ENCODE results near the gene INPP1. TPM values are rescaled to one million over a fixed set of nuclear protein-coding genes. Genes with fewer than 3 reads are reported as not detected.
"Not testable (repeated sequence)": the region's sequence is repeated elsewhere in the genome, so short reads cannot be mapped to it uniquely, and the experiment has no call there.

The INPP1 gene
- polyA plus RNA-seq, 6 donors from 2014 or later = 1.3 to 4.4 (median 3.4) TPM; not detected in 1

DNA sequence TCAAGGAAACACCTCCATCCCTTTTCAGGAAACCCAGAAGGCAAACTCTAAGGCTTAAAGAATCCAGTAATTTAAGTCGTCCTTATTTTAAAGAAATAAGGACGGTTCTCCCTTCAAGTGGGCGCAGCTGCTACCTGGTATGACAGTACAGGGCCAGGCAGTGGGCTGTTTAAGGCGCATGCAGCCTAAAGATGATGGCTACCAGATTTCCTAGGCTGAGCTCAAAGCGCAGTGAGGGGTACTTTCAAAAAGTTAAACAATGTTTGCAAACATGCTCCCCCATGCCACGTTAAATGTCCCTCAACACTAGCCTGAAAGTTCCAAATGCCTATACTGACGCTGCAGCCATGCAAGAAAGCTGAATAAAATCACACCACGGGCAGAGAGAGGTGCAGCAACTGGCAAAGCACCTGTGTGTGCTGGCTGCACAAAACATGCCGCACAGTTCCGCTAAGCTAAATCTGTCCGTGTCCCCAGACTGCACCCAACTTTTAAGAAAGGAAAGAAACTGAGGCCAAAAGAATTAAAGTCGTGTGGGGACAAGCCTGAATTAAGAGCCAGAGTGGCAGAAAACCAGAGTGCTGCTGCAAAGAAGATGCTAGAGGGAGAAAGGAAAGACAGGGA lies 24.3 kb upstream of the INPP1 start:
- peak overlapping the region; percentile 87 to 99 (median 98) for H3K27ac Mint-ChIP-seq
- H3K36me3 Mint-ChIP-seq = peaks cover 0 to 7% of the 10 kb centered on the region in 2 donors
- peaks cover 31 to 58% (median 51%) of the 10 kb centered on the region in 3 donors for H3K4me1 Mint-ChIP-seq
- no peak for DNase-seq
- H3K27me3 Mint-ChIP-seq = no peaks in the 10 kb centered on the region
- no peaks in the 10 kb centered on the region for H3K9me3 Mint-ChIP-seq
- H3K4me3 Mint-ChIP-seq = peak overlapping the region; percentile 86 to 100 (median 98)
- ATAC-seq (ENCODE audit: low read depth in 2 of 2) = peak; percentile 60 to 65

DNA sequence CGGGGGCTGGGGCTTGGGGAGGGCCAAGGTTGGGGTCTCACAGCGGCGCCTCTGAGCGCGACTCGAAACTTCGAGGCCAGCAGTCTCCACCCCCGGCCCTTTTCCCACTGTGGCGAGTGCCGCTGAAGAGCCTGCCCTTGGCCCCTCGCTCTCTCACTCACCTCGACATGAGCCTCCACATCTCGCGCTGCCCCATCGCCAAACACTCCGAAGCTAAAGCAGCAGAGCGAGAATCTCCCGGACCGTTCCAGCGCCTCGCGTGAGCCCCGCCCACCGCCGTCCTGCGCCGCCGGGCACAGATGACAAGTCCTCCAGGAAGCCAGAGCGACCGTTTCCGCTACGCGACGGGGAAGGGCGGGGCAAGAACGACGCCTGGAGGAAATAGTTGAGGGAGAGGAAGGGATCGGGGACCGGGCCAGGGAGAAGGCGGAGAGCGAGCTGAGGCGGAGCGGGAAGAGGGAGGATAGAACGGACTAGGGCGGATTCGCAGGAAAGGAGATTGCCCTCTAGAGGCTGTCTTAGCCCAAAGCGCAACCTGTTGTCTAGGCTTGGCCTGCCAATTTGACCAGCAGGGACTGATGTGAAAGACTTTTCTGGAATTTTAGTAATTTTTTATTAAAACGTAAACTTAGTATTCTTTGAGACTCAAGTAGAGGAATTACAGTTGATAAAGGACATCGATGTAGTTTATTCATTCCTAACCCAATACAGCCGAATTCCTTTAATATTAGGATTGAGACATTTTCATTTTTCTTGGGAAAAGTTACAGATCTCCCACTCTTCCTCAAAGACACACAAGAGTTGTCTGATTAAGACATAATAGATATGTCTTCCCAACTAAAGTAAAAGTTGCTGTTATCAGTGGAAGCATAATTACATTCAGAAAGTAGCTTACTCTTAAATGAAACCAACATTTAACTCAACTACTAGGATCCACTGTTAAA lies 23.6 kb upstream of the INPP1 start, which contains the start of gene HIBCH:
HIBCH (minus strand) TSS at position 272 of the 944 bp plus-strand sequence; CDS start at position 196, 76 bp downstream.
- H3K36me3 Mint-ChIP-seq = peaks cover 0 to 7% of the 10 kb centered on the region in 2 donors
- H3K4me3 Mint-ChIP-seq = peak within 1 kb of the TSS; percentile 86 to 100 (median 98)
- H3K9me3 Mint-ChIP-seq = no peaks in the 10 kb centered on the region
- DNase-seq (peak; percentile 77), ATAC-seq (ENCODE audit: low read depth in 2 of 2) (peak; percentile 89 to 90)
- peaks cover 5 to 8% (median 6%) of the 10 kb centered on the region in 3 donors for H3K27me3 Mint-ChIP-seq
- H3K27ac Mint-ChIP-seq = peak within 1 kb of the TSS; percentile 87 to 99 (median 98)
- peaks cover 28 to 52% (median 47%) of the 10 kb centered on the region in 3 donors for H3K4me1 Mint-ChIP-seq

DNA sequence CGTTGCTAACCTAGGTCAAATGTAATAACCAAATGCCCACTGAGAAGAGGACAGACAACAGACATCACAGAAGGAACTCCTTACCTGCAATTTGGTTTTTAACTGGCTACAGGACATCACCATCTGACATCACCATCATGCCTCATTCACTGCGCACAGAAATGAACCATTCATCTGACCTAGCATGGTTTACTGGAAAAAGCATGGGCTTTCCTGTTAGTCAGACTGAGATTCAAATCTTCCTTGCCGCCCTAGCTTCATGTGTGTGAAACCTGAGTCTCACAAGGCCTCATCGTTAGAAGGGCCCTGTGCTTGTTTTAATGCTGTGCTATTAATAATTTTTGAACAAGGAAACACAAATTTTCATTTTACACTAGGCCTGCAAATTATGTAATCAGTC lies 22.7 kb upstream of the INPP1 start:
- peaks cover 23 to 44% (median 38%) of the 10 kb centered on the region in 3 donors for H3K4me1 Mint-ChIP-seq
- peaks cover 10 to 15% (median 12%) of the 10 kb centered on the region in 3 donors for H3K27me3 Mint-ChIP-seq
- peaks cover 0 to 7% of the 10 kb centered on the region in 2 donors for H3K36me3 Mint-ChIP-seq
- H3K4me3 Mint-ChIP-seq = peak overlapping the region in 6 of 8 donors; percentile 50 to 100 (median 98)
- ATAC-seq (ENCODE audit: low read depth in 2 of 2) (no peak), DNase-seq (no peak)
- H3K27ac Mint-ChIP-seq = peak overlapping the region in 5 of 6 donors; percentile 87 to 99 (median 99)
- no peaks in the 10 kb centered on the region for H3K9me3 Mint-ChIP-seq

DNA sequence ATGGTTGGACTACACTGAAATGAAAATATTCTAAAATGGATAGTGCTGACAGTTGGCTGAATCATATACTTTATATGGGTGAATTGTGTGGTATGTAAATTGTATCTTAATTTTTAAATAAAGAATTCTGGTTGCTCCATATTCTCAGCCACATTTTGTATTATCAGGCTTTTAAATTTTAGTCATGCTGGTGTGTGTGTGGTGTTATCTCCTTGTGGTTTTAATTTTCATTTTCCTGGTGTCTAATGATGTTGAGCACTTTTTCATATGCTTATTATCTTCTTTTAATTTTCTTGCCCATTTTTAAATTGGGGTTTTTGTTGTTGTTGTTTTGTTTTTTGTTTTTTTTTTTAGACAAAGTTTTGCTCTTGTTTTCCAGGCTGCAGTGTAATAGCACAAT lies 20.0 kb upstream of the INPP1 start:
- ATAC-seq (ENCODE audit: low read depth in 2 of 2) = no peak
- peaks cover 0 to 7% of the 10 kb centered on the region in 2 donors for H3K36me3 Mint-ChIP-seq
- peaks cover 23 to 35% (median 25%) of the 10 kb centered on the region in 3 donors for H3K27me3 Mint-ChIP-seq
- H3K27ac Mint-ChIP-seq = no peak overlapping the region
- H3K4me1 Mint-ChIP-seq = peaks cover 11 to 21% (median 15%) of the 10 kb centered on the region in 3 donors
- H3K4me3 Mint-ChIP-seq = no peak overlapping the region
- no peaks in the 10 kb centered on the region for H3K9me3 Mint-ChIP-seq
- DNase-seq = no peak

DNA sequence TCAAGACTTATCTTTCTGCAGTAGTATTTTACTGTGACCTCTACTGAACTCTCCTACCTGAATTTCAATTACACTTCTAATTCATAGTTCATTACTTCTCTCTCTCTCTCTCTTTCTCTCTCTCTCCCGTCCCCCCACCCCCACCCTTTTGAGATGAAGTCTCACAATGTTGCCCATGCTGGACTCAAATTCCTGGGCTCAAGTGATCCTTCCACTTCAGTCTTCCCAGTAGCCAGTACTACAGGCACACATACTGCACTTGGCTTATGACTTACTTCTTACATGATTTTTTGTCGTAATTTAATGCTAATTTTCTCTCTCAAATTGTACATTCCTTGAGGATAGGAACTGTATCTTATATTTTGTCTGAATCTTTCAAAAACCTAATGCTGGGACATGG lies 17.8 kb upstream of the INPP1 start:
- DNase-seq (no peak), ATAC-seq (ENCODE audit: low read depth in 2 of 2) (no peak)
- Mint-ChIP-seq H3K27me3 (peaks cover 36 to 48% (median 38%) of the 10 kb centered on the region in 3 donors), H3K4me1 (peaks cover 0 to 1% (median under 1%) of the 10 kb centered on the region in 3 donors), H3K4me3 (peak overlapping the region in 1 of 8 donors; percentile 6), H3K27ac (no peak overlapping the region), H3K36me3 (no peaks in the 10 kb centered on the region), H3K9me3 (no peaks in the 10 kb centered on the region)

DNA sequence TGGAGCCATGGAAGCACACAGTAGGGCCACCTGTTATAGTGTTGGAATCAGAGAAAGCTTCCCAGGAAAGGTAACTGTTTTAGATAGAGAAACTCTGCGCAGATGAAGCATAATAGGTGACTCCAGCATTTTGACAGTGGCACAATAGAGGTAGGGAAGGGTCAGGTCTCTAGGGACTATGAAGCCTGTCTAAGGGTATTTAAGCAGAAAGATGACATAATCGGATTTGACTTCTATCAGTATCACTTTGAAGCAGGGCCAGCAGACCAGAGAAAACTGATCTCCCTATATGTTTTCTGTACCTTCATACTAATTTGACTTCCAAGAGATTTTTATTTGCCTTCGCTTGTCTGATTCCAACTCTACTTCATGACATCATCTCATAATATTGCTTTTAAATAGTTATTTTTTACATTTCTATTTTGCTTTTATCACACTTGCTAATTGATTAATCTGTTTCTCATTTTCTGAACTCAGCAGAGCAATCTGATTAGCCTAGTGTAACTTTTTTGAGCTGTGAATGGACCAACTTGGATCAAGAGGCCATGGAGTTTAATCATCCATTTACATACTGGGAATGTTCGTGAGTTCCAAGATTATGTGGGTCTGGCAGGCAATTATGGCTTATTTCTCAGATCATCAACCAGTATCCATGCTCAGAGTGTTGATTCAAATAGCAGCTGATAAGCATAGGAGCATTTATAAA lies 15.4 kb upstream of the INPP1 start:
- H3K4me1 Mint-ChIP-seq = no peaks in the 10 kb centered on the region
- H3K27ac Mint-ChIP-seq = no peak overlapping the region
- H3K4me3 Mint-ChIP-seq = no peak overlapping the region
- ATAC-seq (ENCODE audit: low read depth in 2 of 2) (no peak), DNase-seq (no peak)
- H3K36me3 Mint-ChIP-seq = no peaks in the 10 kb centered on the region
- H3K9me3 Mint-ChIP-seq = peaks cover 0 to 2% (median 0%) of the 10 kb centered on the region in 7 donors
- peaks cover 37 to 48% (median 42%) of the 10 kb centered on the region in 3 donors for H3K27me3 Mint-ChIP-seq

DNA sequence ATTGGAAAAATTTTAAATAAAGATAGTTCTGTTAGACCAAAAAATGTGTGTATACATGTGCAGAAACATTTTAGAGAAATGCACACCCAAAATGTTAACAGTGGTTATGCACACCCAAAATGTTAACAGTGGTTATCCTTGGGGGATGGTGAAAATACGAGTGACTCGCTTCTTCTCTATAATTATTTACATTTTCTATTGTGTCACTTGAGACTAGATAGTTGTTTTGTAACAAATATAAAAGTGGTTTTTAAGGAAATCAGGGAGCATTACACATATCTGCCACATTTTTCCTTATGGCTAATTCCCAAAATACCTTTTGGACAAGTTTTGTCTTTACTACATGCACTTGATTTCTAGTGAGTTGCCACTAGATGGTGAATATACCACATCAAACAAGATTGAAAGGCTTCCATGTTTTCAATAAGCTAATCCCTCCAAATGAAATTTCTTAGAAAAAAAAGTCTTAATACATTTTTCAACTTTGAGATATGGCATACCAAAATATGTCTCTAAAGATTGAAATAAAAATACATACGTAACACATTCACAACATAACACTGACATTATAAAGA lies 14.7 kb upstream of the INPP1 start:
- H3K4me3 Mint-ChIP-seq = no peak overlapping the region
- peaks cover 42 to 48% (median 43%) of the 10 kb centered on the region in 3 donors for H3K27me3 Mint-ChIP-seq
- H3K36me3 Mint-ChIP-seq = no peaks in the 10 kb centered on the region
- H3K9me3 Mint-ChIP-seq = peaks cover 0 to 2% (median 0%) of the 10 kb centered on the region in 7 donors
- no peak overlapping the region for H3K27ac Mint-ChIP-seq
- no peaks in the 10 kb centered on the region for H3K4me1 Mint-ChIP-seq
- DNase-seq (no peak), ATAC-seq (ENCODE audit: low read depth in 2 of 2) (no peak)

DNA sequence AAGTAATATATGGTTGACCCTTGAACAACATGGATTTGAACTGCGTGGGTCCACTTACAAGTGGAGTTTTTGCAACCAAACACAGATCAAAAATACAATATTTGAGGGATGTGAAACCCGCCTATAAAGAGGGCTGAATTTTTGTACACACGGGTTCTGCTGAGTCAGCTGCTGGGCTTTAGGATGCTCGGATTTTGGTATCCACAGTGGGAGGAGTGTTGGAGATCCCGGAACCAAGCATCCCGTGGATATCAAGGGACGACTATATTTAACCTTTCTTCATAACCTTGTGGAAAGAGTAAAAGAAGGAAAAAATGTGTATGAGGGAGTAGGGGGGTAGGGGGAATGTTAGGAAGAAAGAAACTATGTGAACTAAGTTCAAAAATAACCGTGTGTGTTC lies 10.0 kb upstream of the INPP1 start:
- H3K36me3 Mint-ChIP-seq = no peaks in the 10 kb centered on the region
- ATAC-seq (ENCODE audit: low read depth in 2 of 2) (no peak), DNase-seq (no peak)
- no peak overlapping the region for H3K4me3 Mint-ChIP-seq
- H3K27ac Mint-ChIP-seq = no peak overlapping the region
- H3K27me3 Mint-ChIP-seq = peaks cover 13 to 20% (median 18%) of the 10 kb centered on the region in 3 donors
- H3K9me3 Mint-ChIP-seq = peaks cover 0 to 4% (median 0%) of the 10 kb centered on the region in 7 donors
- no peaks in the 10 kb centered on the region for H3K4me1 Mint-ChIP-seq

DNA sequence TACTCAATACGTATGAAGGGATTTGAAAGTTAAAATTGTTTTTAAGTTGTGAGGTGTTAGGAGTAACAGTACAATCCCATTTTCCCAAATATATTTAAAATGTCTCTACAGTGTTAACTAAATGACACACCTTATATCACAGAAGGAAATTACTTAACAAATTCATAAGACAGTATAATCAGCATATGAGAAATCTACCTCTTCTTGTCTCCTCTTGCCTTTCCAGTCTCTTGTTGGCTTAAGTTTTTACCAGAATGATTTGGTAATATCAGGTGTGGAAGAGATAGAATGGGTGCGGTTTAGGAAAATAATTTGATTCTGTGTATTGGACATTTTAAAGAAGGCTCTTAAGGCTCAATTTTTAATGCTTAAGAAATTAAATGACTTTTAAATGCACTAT lies 9.5 kb upstream of the INPP1 start:
- no peak for DNase-seq
- Mint-ChIP-seq H3K4me3 (no peak overlapping the region), H3K9me3 (peaks cover 0 to 4% (median 0%) of the 10 kb centered on the region in 7 donors), H3K4me1 (no peaks in the 10 kb centered on the region), H3K27ac (no peak overlapping the region), H3K36me3 (no peaks in the 10 kb centered on the region), H3K27me3 (peaks cover 13 to 20% (median 18%) of the 10 kb centered on the region in 3 donors)
- no peak for ATAC-seq (ENCODE audit: low read depth in 2 of 2)

DNA sequence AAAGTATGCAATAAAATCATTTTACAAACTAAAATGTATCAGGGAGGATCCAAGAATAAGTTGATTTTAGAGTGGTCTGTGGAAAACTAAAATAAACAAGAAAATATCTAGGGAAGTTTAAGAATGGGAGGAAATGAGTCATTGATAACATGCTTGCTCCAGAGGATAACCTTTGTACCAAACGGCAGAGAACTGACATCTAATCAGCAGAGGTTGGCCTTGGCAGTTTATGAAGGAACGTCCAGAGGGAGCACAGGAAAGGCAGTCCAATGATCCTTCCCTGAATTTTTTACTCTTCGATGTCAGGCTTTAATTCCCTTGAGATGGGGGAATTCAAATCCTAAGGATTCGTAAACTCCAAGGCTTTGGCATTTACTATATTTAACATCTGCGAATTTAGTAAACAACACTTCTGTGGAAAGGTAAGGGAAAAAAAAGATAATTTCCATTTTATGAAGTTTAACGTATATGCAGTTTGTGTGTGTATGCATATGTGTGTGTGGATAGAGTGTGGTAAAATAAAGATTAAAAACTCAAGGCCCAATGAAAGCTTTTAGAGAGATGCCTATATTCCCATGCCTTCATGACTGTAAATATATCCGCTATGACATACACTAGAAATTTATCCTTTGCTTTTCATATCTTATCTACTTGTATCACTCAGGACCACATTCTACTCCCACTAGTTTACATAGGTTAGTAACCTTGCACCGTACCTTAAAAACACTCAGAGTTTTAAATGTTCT lies 8.7 kb upstream of the INPP1 start:
- H3K27me3 Mint-ChIP-seq = peaks cover 8 to 14% (median 13%) of the 10 kb centered on the region in 3 donors
- no peaks in the 10 kb centered on the region for H3K36me3 Mint-ChIP-seq
- H3K4me1 Mint-ChIP-seq = no peaks in the 10 kb centered on the region
- no peak overlapping the region for H3K4me3 Mint-ChIP-seq
- DNase-seq (no peak), ATAC-seq (ENCODE audit: low read depth in 2 of 2) (no peak)
- H3K9me3 Mint-ChIP-seq = peaks cover 0 to 4% (median 0%) of the 10 kb centered on the region in 7 donors
- H3K27ac Mint-ChIP-seq = no peak overlapping the region

DNA sequence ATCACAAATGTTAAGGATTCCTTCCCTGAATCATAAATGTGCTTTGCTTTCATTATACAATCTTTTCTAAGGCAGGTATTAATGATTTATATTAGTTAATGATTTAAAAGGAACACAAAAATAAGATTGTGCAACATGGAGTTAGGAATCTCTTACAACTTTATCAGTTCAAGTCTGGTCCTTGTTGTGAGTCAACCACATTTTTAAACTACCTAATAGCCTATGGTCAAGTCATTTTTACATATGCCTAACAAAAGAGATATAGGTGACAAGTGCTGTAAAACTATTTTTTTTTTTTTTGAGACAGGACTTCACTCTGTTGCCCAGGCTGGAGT lies 8.2 kb upstream of the INPP1 start:
- Mint-ChIP-seq H3K9me3 (peaks cover 0 to 4% (median 0%) of the 10 kb centered on the region in 7 donors), H3K27ac (no peak overlapping the region), H3K4me3 (no peak overlapping the region), H3K27me3 (peaks cover 3 to 9% (median 8%) of the 10 kb centered on the region in 3 donors), H3K36me3 (no peaks in the 10 kb centered on the region), H3K4me1 (no peaks in the 10 kb centered on the region)
- ATAC-seq (ENCODE audit: low read depth in 2 of 2) (no peak), DNase-seq (no peak)

DNA sequence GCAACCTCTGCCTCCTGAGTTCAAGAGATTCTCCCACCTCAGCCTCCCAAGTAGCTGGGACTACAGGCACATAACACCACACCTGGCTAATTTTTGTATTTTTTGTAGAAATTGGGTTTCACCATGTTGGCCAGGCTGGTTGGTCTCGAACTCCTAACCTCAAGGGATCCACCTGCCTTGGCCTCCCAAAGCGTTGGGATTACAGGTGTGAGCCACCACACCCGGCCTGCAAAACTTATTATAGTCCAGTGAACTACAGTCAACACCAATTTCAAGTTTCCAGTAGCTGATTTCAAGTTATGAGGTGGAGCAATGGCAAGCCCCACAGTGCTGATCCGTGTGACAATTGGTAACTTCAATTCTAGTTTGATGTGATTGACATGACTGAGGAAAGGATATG lies 7.8 kb upstream of the INPP1 start:
- not testable (repeated sequence) for H3K27ac Mint-ChIP-seq; H3K27me3 Mint-ChIP-seq; H3K4me3 Mint-ChIP-seq; DNase-seq; H3K9me3 Mint-ChIP-seq; ATAC-seq (ENCODE audit: low read depth in 2 of 2); H3K4me1 Mint-ChIP-seq; H3K36me3 Mint-ChIP-seq

Data from naive B cell (primary cell).